NCI-H446 (cell line): ENCODE data around the gene THOC6.
"Not testable (repeated sequence)": the region's sequence is repeated elsewhere in the genome, so short reads cannot be mapped to it uniquely, and the experiment has no call there.

Experiments used
- DNase-seq, 2 experiments: peaks; one replicate each; lab custom pipeline; 2025; lab: John Stamatoyannopoulos, UW

The THOC6 gene

GRCh38 chr16:3054965-3055733, 31.3 kb downstream of the THOC6 start:
- no peak for DNase-seq

- DNase-seq, result not testable (repeated sequence)
Measured at GRCh38 chr16:3055734-3056115, 31.9 kb downstream of the THOC6 start.

- DNase-seq, result no peak
Measured at GRCh38 chr16:3056336-3057180, 32.7 kb downstream of the THOC6 start.

GRCh38 chr16:3057181-3058138, 33.6 kb downstream of the THOC6 start:
- DNase-seq, result no peak

- no peak for DNase-seq
Measured at GRCh38 chr16:3058139-3059030, 34.5 kb downstream of the THOC6 start.

GRCh38 chr16:3059041-3059722, 35.3 kb downstream of the THOC6 start:
- peak; percentile 22 to 89 for DNase-seq

GRCh38 chr16:3059723-3060242, 35.9 kb downstream of the THOC6 start:
- no peak for DNase-seq

GRCh38 chr16:3060339-3061127, 36.7 kb downstream of the THOC6 start:
- no peak for DNase-seq

GRCh38 chr16:3062553-3062952, 38.7 kb downstream of the THOC6 start:
- DNase-seq, result no peak

- DNase-seq, result no peak
Measured at GRCh38 chr16:3063625-3064386, 40.0 kb downstream of the THOC6 start.

- no peak for DNase-seq
Measured at GRCh38 chr16:3065069-3065741, 41.4 kb downstream of the THOC6 start, which contains the start of gene IL32. TSS of gene IL32 (plus strand) at chr16:3065640. CDS start at chr16:3065812, 172 bp downstream.

- DNase-seq, result no peak
Measured at GRCh38 chr16:3065742-3066439, 42.1 kb downstream of the THOC6 start.

GRCh38 chr16:3066440-3066748, 42.6 kb downstream of the THOC6 start:
- DNase-seq, result no peak

GRCh38 chr16:3068487-3068886, 44.7 kb downstream of the THOC6 start:
- DNase-seq, result no peak

- not testable (repeated sequence) for DNase-seq
Measured at GRCh38 chr16:3069146-3069545, 45.3 kb downstream of the THOC6 start.

- DNase-seq, result no peak
Measured at GRCh38 chr16:3070608-3071111, 46.8 kb downstream of the THOC6 start.

- no peak for DNase-seq
Measured at GRCh38 chr16:3071655-3072054, 47.8 kb downstream of the THOC6 start.
